AG04449 (cell line): Measurements from ENCODE around the gene ZNF365.

Experiments used
- CTCF ChIA-PET: fragments of 350-600 bp; formaldehyde crosslinking; extraction: SDS; loops from one replicate; lab custom pipeline; 2021; ENCODE audit warnings: antibody characterized with exemption; lab: Yijun Ruan, JAX
- POLR2A ChIA-PET: fragments of 400-600, 350-600 bp; formaldehyde crosslinking; extraction: SDS; loops from one replicate; lab custom pipeline; 2020; ENCODE audit warnings: antibody characterized with exemption, inconsistent platforms; lab: Yijun Ruan, JAX
- DNase-seq: peaks from one replicate; pipeline ENCODE4 v3.0.0-alpha.2; 2010; ENCODE audit warnings: low read depth, low spot score
- H3K4me3 ChIP-seq: 2 replicates; pipeline ENCODE4 v1.5.1; 2011; ENCODE audit warnings: low read depth, mild to moderate bottlenecking, control low read depth, low read length
- TF ChIP-seq, protein P1 (sequence below): IDR thresholded peaks from one replicate; pipeline ENCODE4 v1.5.1; 2011; ENCODE audit warnings: mild to moderate bottlenecking, moderate library complexity, low read length, control low read depth, inconsistent platforms; ENCODE audit not compliant: insufficient read depth; ENCODE audit errors: missing control alignments

The ZNF365 gene

DNA sequence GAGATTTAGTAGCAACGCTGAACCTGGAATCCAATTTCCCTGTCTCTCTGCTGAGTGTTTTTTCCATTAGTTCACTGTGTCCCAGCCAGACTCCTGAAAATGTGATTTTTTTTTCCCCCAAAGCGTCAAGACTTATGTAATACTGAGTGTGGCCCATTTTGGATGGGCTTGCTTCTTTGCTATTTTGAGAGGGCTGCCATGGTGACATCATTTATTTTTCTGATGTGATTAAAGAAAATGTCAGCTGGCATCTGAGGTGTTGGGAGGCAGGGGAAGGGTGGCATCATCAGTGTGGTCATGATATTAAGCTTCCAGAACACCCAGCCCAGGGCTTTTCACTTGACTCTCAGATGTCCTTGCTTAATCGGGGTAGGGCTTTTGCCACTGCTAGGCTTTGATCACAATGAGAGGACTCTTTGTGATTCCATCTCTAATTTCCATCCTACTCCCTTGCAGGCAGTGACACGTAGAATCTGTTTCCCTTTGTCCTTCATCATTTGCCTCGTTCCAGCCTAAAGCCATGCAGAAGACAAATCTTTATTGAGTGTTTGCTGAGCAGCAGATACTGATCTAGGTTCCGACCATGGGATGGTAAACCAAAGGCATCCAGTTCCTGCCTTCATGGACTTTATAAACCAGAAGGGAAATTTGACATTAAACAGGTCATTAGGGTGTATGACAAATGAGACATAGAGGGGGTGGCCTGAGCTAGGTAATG, 7.4 kb downstream of the ZNF365 start:
- ChIA-PET CTCF (no interaction called here), POLR2A (no interaction called here)
- TF ChIP-seq, protein P1, sequence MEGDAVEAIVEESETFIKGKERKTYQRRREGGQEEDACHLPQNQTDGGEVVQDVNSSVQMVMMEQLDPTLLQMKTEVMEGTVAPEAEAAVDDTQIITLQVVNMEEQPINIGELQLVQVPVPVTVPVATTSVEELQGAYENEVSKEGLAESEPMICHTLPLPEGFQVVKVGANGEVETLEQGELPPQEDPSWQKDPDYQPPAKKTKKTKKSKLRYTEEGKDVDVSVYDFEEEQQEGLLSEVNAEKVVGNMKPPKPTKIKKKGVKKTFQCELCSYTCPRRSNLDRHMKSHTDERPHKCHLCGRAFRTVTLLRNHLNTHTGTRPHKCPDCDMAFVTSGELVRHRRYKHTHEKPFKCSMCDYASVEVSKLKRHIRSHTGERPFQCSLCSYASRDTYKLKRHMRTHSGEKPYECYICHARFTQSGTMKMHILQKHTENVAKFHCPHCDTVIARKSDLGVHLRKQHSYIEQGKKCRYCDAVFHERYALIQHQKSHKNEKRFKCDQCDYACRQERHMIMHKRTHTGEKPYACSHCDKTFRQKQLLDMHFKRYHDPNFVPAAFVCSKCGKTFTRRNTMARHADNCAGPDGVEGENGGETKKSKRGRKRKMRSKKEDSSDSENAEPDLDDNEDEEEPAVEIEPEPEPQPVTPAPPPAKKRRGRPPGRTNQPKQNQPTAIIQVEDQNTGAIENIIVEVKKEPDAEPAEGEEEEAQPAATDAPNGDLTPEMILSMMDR: no peak
- no peak overlapping the region for H3K4me3 ChIP-seq
- no peak for DNase-seq

DNA sequence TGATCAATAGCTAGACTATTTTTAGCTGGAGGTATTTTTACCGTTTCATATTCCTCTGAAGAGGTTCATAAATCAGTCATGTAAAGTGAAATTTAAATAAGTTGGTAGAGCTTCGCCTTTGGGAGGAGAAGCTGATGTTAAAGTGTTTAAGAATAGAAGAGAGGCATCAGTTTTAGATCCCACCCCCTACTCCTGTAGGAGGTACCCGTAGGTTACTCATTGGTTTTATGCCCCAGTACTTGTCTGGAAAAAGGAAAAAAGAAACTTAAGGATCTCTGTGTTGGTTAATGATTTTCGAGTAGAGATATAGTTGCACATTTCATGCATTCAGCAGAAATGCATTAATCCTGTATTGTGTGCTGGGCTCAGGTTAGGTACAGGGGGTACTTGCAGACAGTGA, 8.7 kb downstream of the ZNF365 start:
- no peak overlapping the region for H3K4me3 ChIP-seq
- POLR2A ChIA-PET: no interaction called here
- DNase-seq: no peak
- CTCF ChIA-PET: no interaction called here
- TF ChIP-seq, protein P1: no peak

DNA sequence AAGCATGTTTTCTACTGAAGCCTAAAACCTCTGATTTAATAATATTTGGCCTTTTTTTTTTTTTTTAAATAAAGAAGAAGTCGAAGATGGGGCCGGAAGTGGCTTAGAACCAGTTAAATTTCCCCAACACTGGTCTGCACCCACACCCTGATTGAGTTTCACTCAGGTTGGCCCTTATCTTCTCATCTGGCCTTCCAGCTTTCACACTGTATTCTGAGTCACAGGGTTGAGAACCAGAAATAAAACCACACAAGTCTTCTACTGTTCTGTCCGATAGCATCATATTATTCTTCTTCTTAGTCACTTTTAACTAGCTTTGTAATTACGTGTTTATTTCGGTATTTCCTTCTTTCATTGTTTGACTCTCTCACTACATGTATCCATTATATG, 9.9 kb downstream of the ZNF365 start:
- no peak overlapping the region for H3K4me3 ChIP-seq
- no peak for DNase-seq
- TF ChIP-seq, protein P1: no peak
- CTCF ChIA-PET: interaction anchor here (1.3 to 1.8 kb wide), 5 partner anchors 8 to 122 kb away, joined by 3 to 6 read pairs (median 5); no protein-coding TSS in a partner anchor
- POLR2A ChIA-PET: no interaction called here

GRCh38 chr10:62384447-62385081, 10.4 kb downstream of the ZNF365 start:
- no peak for DNase-seq
- CTCF ChIA-PET: interaction anchor here (1.2 to 1.8 kb wide), 6 partner anchors 8 to 122 kb away, joined by 3 to 6 read pairs (median 4); no protein-coding TSS in a partner anchor
- TF ChIP-seq, protein P1: no peak
- POLR2A ChIA-PET: no interaction called here
- no peak overlapping the region for H3K4me3 ChIP-seq

DNA sequence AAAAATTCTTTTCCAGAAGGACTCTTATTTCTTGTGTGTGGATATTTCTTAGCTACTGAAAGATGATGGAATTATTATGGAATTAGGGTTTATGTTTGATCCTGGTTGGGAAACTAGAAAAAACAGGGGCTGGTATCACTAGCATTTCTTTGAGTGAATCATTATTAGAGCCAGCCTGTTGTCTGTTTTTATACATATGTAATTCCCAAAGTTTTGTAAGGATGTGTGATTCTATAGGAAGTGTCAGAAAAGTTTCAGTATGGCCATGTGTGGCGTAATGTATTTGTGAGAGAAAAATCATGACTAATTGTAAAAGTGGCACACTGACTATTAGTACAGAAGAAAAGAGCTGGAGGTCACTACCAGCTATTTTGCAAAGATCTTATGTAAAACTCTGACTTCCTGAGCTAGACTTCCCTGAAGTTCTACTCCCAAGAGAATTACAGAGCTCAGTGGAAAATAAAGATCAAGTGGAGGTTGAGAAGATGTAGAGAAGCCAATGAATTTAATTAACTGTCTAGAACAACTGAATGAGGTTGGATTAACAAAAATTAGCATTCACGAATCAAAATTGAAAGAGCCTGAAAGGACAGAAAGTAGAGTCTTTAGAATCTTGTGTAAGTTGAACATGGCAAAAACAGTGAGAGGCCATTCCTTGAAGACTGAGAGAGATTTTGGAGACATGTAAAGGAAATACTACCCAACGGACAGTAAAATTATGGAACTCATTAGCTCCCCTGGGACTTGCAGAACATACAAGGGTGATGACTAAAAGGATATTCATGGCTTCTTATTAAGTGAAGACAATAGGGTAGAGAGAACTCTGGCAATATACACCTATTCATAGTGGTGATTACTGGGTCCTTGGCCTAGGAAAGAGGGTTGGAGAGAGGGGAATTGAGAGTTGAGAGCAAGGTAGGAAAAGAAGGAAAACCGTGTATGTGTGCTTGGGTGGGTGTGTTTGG, 12.5 kb downstream of the ZNF365 start:
- TF ChIP-seq, protein P1: no peak
- POLR2A ChIA-PET: interaction anchor here (0.6 to 1.2 kb wide), 3 partner anchors 16 to 976 kb away, joined by 3 to 4 read pairs (median 3); no protein-coding TSS in a partner anchor
- CTCF ChIA-PET: interaction anchor here (0.6 to 1.0 kb wide), 5 partner anchors 16 to 665 kb away, joined by 3 read pairs; no protein-coding TSS in a partner anchor
- DNase-seq: no peak
- no peak overlapping the region for H3K4me3 ChIP-seq
